OCI-LY3 (cell line): ENCODE data around the gene LHFPL3.

Source experiments
- H2AFZ ChIP-seq: fragments of 200-600, 300-600 bp; shearing (Covaris generic); 2 replicates; pipeline ENCODE4 v1.6.0; 2014; ENCODE audit warnings: antibody characterized with exemption, low read depth, low read length
- H3K27ac ChIP-seq: fragments of 200-600, 300-600 bp; sonication (generic); 2 replicates; pipeline ENCODE4 v1.5.1; 2014; ENCODE audit warnings: mild to moderate bottlenecking, low read length, moderate library complexity, mixed read lengths
- H3K27me3 ChIP-seq: fragments of 200-600, 300-600 bp; sonication (generic); 2 replicates; pipeline ENCODE4 v1.6.1; 2014; ENCODE audit warnings: low read depth, low read length, mixed read lengths
- H3K36me3 ChIP-seq: fragments of 200-600, 300-600 bp; sonication (generic); replicated peaks from 2 replicates; pipeline ENCODE3; 2014; ENCODE audit warnings: low read depth, low read length, mixed read lengths
- H3K4me1 ChIP-seq: fragments of 300-600, 200-600 bp; sonication (generic); 2 replicates; pipeline ENCODE4 v1.6.1; 2014; ENCODE audit warnings: low read length, mixed read lengths
- H3K4me2 ChIP-seq: fragments of 200-600, 300-600 bp; sonication (generic); 2 replicates; pipeline ENCODE4 v1.6.1; 2014; ENCODE audit warnings: low read length, mixed read lengths
- H3K4me3 ChIP-seq: fragments of 300-600, 200-600 bp; sonication (generic); 2 replicates; pipeline ENCODE4 v1.5.1; 2014; ENCODE audit warnings: antibody characterized with exemption, mild to moderate bottlenecking, low read length, moderate library complexity
- H3K79me2 ChIP-seq: fragments of 300-600, 200-600 bp; shearing (Covaris generic); 2 replicates; pipeline ENCODE4 v1.6.1; 2014; ENCODE audit warnings: mild to moderate bottlenecking, low read length, mixed read lengths
- H3K9ac ChIP-seq: fragments of 300-600, 200-600 bp; shearing (Covaris generic); 2 replicates; pipeline ENCODE4 v1.6.0; 2014; ENCODE audit warnings: mild to moderate bottlenecking, low read length, moderate library complexity
- H3K9me3 ChIP-seq: fragments of 200-600, 300-600 bp; shearing (Covaris generic); 2 replicates; pipeline ENCODE4 v1.6.1; 2014; ENCODE audit warnings: low read length, mixed read lengths; ENCODE audit not compliant: insufficient read depth
- H4K20me1 ChIP-seq: fragments of 200-600, 300-600 bp; sonication (generic); 2 replicates; pipeline ENCODE4 v1.6.1; 2016; ENCODE audit warnings: low read length, mixed read lengths; ENCODE audit not compliant: insufficient read depth
- EZH2phosphoT487 ChIP-seq: fragments of 200-600 bp; shearing (Covaris generic); IDR thresholded peaks from 2 replicates; pipeline ENCODE4 v1.6.1; 2018; ENCODE audit warnings: antibody characterized with exemption, mixed run types, low read depth
- TF ChIP-seq, protein P1 (sequence below): fragments of 200-600, 300-600 bp; sonication (generic); IDR thresholded peaks from 2 replicates; pipeline ENCODE4 v1.5.1; 2014; ENCODE audit warnings: antibody characterized with exemption, low read length, low read depth

The LHFPL3 gene

GRCh38 chr7:104299777-104300176 is 28.6 kb upstream of the LHFPL3 start:
- Histone ChIP-seq H3K79me2 (no peaks in the 10 kb centered on the region), H3K4me3 (no peak overlapping the region), H3K4me2 (no peak overlapping the region), H2AFZ (no peak overlapping the region), H3K9me3 (no peaks in the 10 kb centered on the region), H3K27ac (no peak overlapping the region), H3K36me3 (peaks cover 4% of the 10 kb centered on the region), H4K20me1 (no peaks in the 10 kb centered on the region), H3K9ac (no peak overlapping the region), H3K4me1 (peaks cover 13% of the 10 kb centered on the region), H3K27me3 (no peaks in the 10 kb centered on the region)
- TF ChIP-seq, protein P1, sequence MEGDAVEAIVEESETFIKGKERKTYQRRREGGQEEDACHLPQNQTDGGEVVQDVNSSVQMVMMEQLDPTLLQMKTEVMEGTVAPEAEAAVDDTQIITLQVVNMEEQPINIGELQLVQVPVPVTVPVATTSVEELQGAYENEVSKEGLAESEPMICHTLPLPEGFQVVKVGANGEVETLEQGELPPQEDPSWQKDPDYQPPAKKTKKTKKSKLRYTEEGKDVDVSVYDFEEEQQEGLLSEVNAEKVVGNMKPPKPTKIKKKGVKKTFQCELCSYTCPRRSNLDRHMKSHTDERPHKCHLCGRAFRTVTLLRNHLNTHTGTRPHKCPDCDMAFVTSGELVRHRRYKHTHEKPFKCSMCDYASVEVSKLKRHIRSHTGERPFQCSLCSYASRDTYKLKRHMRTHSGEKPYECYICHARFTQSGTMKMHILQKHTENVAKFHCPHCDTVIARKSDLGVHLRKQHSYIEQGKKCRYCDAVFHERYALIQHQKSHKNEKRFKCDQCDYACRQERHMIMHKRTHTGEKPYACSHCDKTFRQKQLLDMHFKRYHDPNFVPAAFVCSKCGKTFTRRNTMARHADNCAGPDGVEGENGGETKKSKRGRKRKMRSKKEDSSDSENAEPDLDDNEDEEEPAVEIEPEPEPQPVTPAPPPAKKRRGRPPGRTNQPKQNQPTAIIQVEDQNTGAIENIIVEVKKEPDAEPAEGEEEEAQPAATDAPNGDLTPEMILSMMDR: no peak
- TF ChIP-seq EZH2phosphoT487: no peak

GRCh38 chr7:104306793-104307192 is 21.6 kb upstream of the LHFPL3 start:
- Histone ChIP-seq H3K79me2 (no peaks in the 10 kb centered on the region), H3K27ac (no peak overlapping the region), H3K9me3 (no peaks in the 10 kb centered on the region), H3K36me3 (no peaks in the 10 kb centered on the region), H3K4me3 (no peak overlapping the region), H4K20me1 (no peaks in the 10 kb centered on the region), H3K4me2 (no peak overlapping the region), H3K27me3 (no peaks in the 10 kb centered on the region), H2AFZ (no peak overlapping the region), H3K4me1 (no peaks in the 10 kb centered on the region), H3K9ac (no peak overlapping the region)
- TF ChIP-seq, protein P1: no peak

GRCh38 chr7:104317948-104318629 is 10.3 kb upstream of the LHFPL3 start:
- Histone ChIP-seq H4K20me1 (no peaks in the 10 kb centered on the region), H3K4me1 (no peaks in the 10 kb centered on the region), H3K36me3 (no peaks in the 10 kb centered on the region), H3K27me3 (no peaks in the 10 kb centered on the region), H3K9ac (no peak overlapping the region), H2AFZ (no peak overlapping the region), H3K4me3 (no peak overlapping the region), H3K9me3 (0 out of 2 replicates have a peak, but pooled peaks cover 6% of the 10 kb centered on the region), H3K79me2 (no peaks in the 10 kb centered on the region), H3K27ac (no peak overlapping the region), H3K4me2 (no peak overlapping the region)
- no peak for TF ChIP-seq EZH2phosphoT487
- TF ChIP-seq, protein P1: no peak

- Histone ChIP-seq H3K27me3 (peaks cover 24% of the 10 kb centered on the region), H3K79me2 (no peaks in the 10 kb centered on the region)
Measured at GRCh38 chr7:104327534-104327933, 869 bp upstream of the LHFPL3 start.

More at GRCh38 chr7:104327534-104327933, 869 bp upstream of the LHFPL3 start:
- Histone ChIP-seq H3K9ac (no peak overlapping the region), H4K20me1 (no peaks in the 10 kb centered on the region), H3K4me1 (peaks cover 8% of the 10 kb centered on the region), H3K9me3 (no peaks in the 10 kb centered on the region), H3K36me3 (no peaks in the 10 kb centered on the region), H3K27ac (no peak overlapping the region), H3K4me2 (no peak overlapping the region), H2AFZ (no peak overlapping the region), H3K4me3 (no peak overlapping the region)
- TF ChIP-seq, protein P1: no peak
- TF ChIP-seq EZH2phosphoT487: no peak
